Activated CD8-positive, alpha-beta T cell treated with anti-CD3 and anti-CD28 coated beads for 36 hours (primary cell): Measurements from ENCODE around the gene PPP1R16B. TPM values are rescaled to one million over a fixed set of nuclear protein-coding genes. Genes with fewer than 3 reads are reported as not detected.

Experiments
- ATAC-seq: fragments of 200-7000 bp; cut with Tn5 transposase; one replicate; pipeline ENCODE4 v1.10.0; 2021; ENCODE audit warnings: mild to moderate bottlenecking, moderate library complexity
- CTCF ChIA-PET: fragments of 350-600 bp; sonication (Branson Sonifier 250); formaldehyde crosslinking; loops from one replicate; lab custom pipeline; 2021; ENCODE audit warnings: antibody characterized with exemption; lab: Charles Lee
- POLR2A ChIA-PET: fragments of 350-600 bp; sonication (Branson Sonifier 250); formaldehyde crosslinking; loops from one replicate; lab custom pipeline; 2021; ENCODE audit warnings: antibody characterized with exemption; lab: Charles Lee
- DNase-seq: peaks from one replicate; pipeline ENCODE4 v3.0.0-alpha.2; 2020
- H3K27ac Mint-ChIP-seq: one replicate; pipeline ENCODE4 v1.8.0; 2021; ENCODE audit warnings: mild to moderate bottlenecking, mixed read lengths
- H3K27me3 Mint-ChIP-seq: one replicate; pipeline ENCODE4 v1.8.0; 2021; ENCODE audit warnings: mixed read lengths
- H3K36me3 Mint-ChIP-seq: one replicate; pipeline ENCODE4 v1.8.0; 2021; ENCODE audit warnings: low read depth, mixed read lengths
- H3K4me1 Mint-ChIP-seq: one replicate; pipeline ENCODE4 v1.8.0; 2021; ENCODE audit warnings: low read depth, mixed read lengths
- H3K4me3 Mint-ChIP-seq: one replicate; pipeline ENCODE4 v1.8.0; 2021; ENCODE audit warnings: mild to moderate bottlenecking, moderate library complexity, mixed read lengths
- H3K9me3 Mint-ChIP-seq: one replicate; pipeline ENCODE4 v1.8.0; 2021; ENCODE audit warnings: mixed read lengths
- CTCF ChIP-seq: fragments of 200-600 bp; IDR thresholded peaks from one replicate; pipeline ENCODE4 v1.8.0; 2022; ENCODE audit warnings: antibody characterized with exemption, mild to moderate bottlenecking
- intact Hi-C: fragments of 100-400 bp; cut with micrococcal nuclease; formaldehyde crosslinking; loops from one replicate; pipeline ENCODE4 v1.10.0; 2022
- total RNA-seq, 2 experiments: library from RNA; stranded (reverse); gene quantifications; one replicate each; pipeline ENCODE4 v1.2.3, GENCODE V29; 2021

Gene PPP1R16B
- total RNA-seq, 2 experiments from 2014 or later = 74.9 to 81.4 TPM

GRCh38 chr20:38883981-38884733 lies 78.7 kb downstream of the PPP1R16B start:
- peaks cover 53% of the 10 kb centered on the region for H3K4me1 Mint-ChIP-seq
- H3K9me3 Mint-ChIP-seq = no peaks in the 10 kb centered on the region
- H3K36me3 Mint-ChIP-seq = peaks cover 22% of the 10 kb centered on the region
- ChIA-PET CTCF (interaction anchor here (1.3 to 4.4 kb wide), 3 partner anchors 9 to 58 kb away, joined by 3 to 22 read pairs (median 11); no protein-coding TSS in a partner anchor), POLR2A (interaction anchor here (2.3 to 6.1 kb wide), 2 partner anchors 9 to 78 kb away, joined by 17 to 25 read pairs; partner anchors contain the start of gene PPP1R16B)
- DNase-seq (no peak), ATAC-seq (no peak)
- no peaks in the 10 kb centered on the region for H3K27me3 Mint-ChIP-seq
- H3K27ac Mint-ChIP-seq = no peak overlapping the region
- no peak overlapping the region for H3K4me3 Mint-ChIP-seq
- intact Hi-C loops = no loop called here
- no peak for TF ChIP-seq CTCF

- DNase-seq (no peak), ATAC-seq (no peak)
- POLR2A ChIA-PET = interaction anchor here (0.7 kb wide), 1 partner anchor 12 kb away, joined by 3 read pairs; no protein-coding TSS in a partner anchor
- Mint-ChIP-seq H3K4me3 (no peak overlapping the region), H3K4me1 (peaks cover 59% of the 10 kb centered on the region), H3K9me3 (no peaks in the 10 kb centered on the region), H3K36me3 (peaks cover 22% of the 10 kb centered on the region), H3K27me3 (no peaks in the 10 kb centered on the region), H3K27ac (no peak overlapping the region)
- TF ChIP-seq CTCF = no peak
- CTCF ChIA-PET = no interaction called here
- intact Hi-C loops = no loop called here
Observed at GRCh38 chr20:38885357-38885756, 79.9 kb downstream of the PPP1R16B start.

DNA sequence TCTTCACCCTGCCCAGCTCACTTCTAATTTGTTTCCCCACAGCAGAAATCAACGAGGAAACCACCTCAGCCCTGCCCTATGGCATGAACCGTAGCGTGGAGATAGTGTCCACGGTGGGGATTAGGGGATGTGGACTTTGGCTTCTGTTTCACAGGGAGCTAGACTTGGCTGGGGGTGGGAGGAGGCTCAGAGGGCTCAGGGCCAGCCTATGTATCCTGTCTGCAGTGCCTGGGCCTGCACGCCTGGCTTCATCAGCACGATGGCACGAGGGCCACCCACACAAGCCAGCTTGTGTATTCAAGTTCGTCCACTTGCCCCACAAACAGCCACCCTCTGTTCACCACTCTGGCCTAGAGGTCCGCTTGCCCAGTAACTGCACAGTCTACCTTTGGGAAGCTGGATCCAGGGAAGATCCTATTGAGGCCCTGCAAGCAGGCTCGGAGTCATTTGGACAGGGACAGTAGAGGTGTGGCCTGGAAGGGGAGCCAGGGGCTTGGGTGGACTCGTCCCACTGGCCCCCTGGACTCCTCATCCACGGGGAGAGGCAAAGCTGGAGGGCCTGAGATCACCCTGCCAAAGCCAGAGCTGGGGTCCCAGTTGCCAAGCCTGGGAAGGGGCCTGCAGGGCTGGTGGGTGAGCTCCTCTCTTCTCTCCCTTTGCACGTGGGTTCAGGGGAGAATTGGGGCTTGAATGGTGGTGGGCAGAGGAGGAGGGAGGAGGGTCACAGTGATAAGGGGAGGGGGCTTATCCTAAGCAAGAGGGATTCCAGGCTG lies 82.7 kb downstream of the PPP1R16B start:
- H3K4me3 Mint-ChIP-seq = no peak overlapping the region
- ATAC-seq (no peak), DNase-seq (no peak)
- intact Hi-C loops = no loop called here
- ChIA-PET CTCF (interaction anchor here (0.9 to 1.7 kb wide), 2 partner anchors 98 to 138 kb away, joined by 3 to 4 read pairs; no protein-coding TSS in a partner anchor), POLR2A (interaction anchor here (0.8 kb wide), 1 partner anchor 16 kb away, joined by 3 read pairs; no protein-coding TSS in a partner anchor)
- no peak for TF ChIP-seq CTCF
- no peak overlapping the region for H3K27ac Mint-ChIP-seq
- H3K9me3 Mint-ChIP-seq = no peaks in the 10 kb centered on the region
- peaks cover 54% of the 10 kb centered on the region for H3K4me1 Mint-ChIP-seq
- peaks cover 17% of the 10 kb centered on the region for H3K36me3 Mint-ChIP-seq
- no peaks in the 10 kb centered on the region for H3K27me3 Mint-ChIP-seq

DNA sequence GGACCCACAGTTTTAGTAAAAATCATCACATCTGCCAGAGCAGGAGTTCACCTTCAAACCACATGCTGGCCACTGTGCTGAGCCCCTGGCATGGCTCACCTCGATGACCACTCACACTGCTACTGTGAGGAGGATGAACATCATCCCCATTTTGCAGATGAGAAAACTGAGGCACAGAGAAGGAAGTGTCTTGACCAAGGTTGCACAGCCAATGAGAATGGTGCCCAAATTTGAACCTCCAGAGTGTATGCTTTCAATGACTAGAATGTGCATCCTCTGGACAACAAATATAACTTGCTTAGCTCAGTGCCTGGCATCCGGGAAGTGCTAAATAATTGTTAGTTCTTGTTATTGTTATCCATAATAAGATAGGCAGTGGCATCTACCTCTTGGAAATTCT lies 83.6 kb downstream of the PPP1R16B start:
- peaks cover 57% of the 10 kb centered on the region for H3K4me1 Mint-ChIP-seq
- CTCF ChIA-PET = no interaction called here

More for the DNA sequence above, 83.6 kb downstream of the PPP1R16B start:
- Mint-ChIP-seq H3K27me3 (no peaks in the 10 kb centered on the region), H3K9me3 (no peaks in the 10 kb centered on the region), H3K27ac (peak overlapping the region; percentile 30), H3K36me3 (peaks cover 20% of the 10 kb centered on the region), H3K4me3 (no peak overlapping the region)
- TF ChIP-seq CTCF = no peak
- no peak for DNase-seq
- intact Hi-C loops = no loop called here
- ATAC-seq = no peak
- POLR2A ChIA-PET = interaction anchor here (1.0 kb wide), 1 partner anchor 13 kb away, joined by 4 read pairs; no protein-coding TSS in a partner anchor
